H1 (cell line): ENCODE measurements around the gene COL25A1.

Experiments
- EP300 ChIP-seq, 2 experiments: IDR thresholded peaks; 1 replicate in 1 of 2; 2 replicates in 1 of 2; pipeline ENCODE4 v1.6.1; 2011 to 2012; ENCODE audit warnings: low read depth in 2 of 2, low read length in 2 of 2, mild to moderate bottlenecking in 2 of 2, borderline replicate concordance in 1 of 2, inconsistent platforms in 1 of 2, moderate library complexity in 1 of 2
- EZH2 ChIP-seq: fragments of 200-600 bp; sonication (generic); IDR thresholded peaks from 2 replicates; pipeline ENCODE4 v1.7.1; 2012; ENCODE audit warnings: low read depth, mild to moderate bottlenecking, moderate library complexity, low read length, inconsistent platforms; ENCODE audit not compliant: severe bottlenecking
- FOSL1 ChIP-seq: IDR thresholded peaks from 2 replicates; pipeline ENCODE4 v1.6.1; 2011; ENCODE audit warnings: mild to moderate bottlenecking, low read depth, low read length, moderate library complexity; ENCODE audit not compliant: insufficient read depth
- JUND ChIP-seq: IDR thresholded peaks from 2 replicates; pipeline ENCODE4 v1.6.1; 2011; ENCODE audit warnings: mild to moderate bottlenecking, improper control_type of control experiment, low read length
- POLR2A ChIP-seq, 2 experiments: IDR thresholded peaks; 1 replicate in 1 of 2; 2 replicates in 1 of 2; pipeline ENCODE4 v1.6.1; 2011; ENCODE audit warnings: low read depth in 2 of 2, low read length in 2 of 2, mild to moderate bottlenecking in 2 of 2; ENCODE audit errors: control extremely low read depth in 1 of 2
- RAD21 ChIP-seq, 2 experiments: IDR thresholded peaks in 1 of 2; conservative IDR thresholded peaks in 1 of 2; 2 replicates each; pipeline ENCODE4 v1.6.1; 2011; ENCODE audit warnings: low read depth in 2 of 2, low read length in 2 of 2, improper control_type of control experiment in 1 of 2, inconsistent platforms in 1 of 2, mild to moderate bottlenecking in 1 of 2, moderate library complexity in 1 of 2
- SIN3A ChIP-seq, 2 experiments: IDR thresholded peaks in 1 of 2; conservative IDR thresholded peaks in 1 of 2; 2 replicates each; pipeline ENCODE4 v1.6.1; 2011 to 2012; ENCODE audit warnings: low read length in 2 of 2, improper control_type of control experiment in 1 of 2, low read depth in 1 of 2, mild to moderate bottlenecking in 1 of 2
- TF ChIP-seq, protein P1 (sequence below), 3 experiments: IDR thresholded peaks; 1 replicate in 2 of 3; 2 replicates in 1 of 3; pipeline versions ENCODE4 v1.5.1 to v1.6.1; 2011; ENCODE audit warnings: low read length in 3 of 3, mild to moderate bottlenecking in 3 of 3, inconsistent platforms in 2 of 3, low read depth in 1 of 3, moderate library complexity in 1 of 3; ENCODE audit not compliant: insufficient read depth in 1 of 3; ENCODE audit errors: control extremely low read depth in 1 of 3

- TF ChIP-seq POLR2A (IDR thresholded peaks at IDR 0.05; ENCODE audit: control extremely low read depth in 1 of 2, low read depth in 2 of 2, low read length in 2 of 2) (no peak), JUND (no peak), FOSL1 (no peak), RAD21 (IDR thresholded peaks at IDR 0.05 in 1 of 2, conservative IDR thresholded peaks at IDR 0.05 in 1 of 2; ENCODE audit: low read depth in 2 of 2, low read length in 2 of 2) (no peak), SIN3A (conservative IDR thresholded peaks at IDR 0.05 in 1 of 2, IDR thresholded peaks at IDR 0.05 in 1 of 2; ENCODE audit: low read depth in 1 of 2, low read length in 2 of 2) (no peak), EP300 (IDR thresholded peaks at IDR 0.05; ENCODE audit: borderline replicate concordance in 1 of 2, low read depth in 2 of 2, low read length in 2 of 2) (no peak), EZH2 (no peak)
- TF ChIP-seq, protein P1, sequence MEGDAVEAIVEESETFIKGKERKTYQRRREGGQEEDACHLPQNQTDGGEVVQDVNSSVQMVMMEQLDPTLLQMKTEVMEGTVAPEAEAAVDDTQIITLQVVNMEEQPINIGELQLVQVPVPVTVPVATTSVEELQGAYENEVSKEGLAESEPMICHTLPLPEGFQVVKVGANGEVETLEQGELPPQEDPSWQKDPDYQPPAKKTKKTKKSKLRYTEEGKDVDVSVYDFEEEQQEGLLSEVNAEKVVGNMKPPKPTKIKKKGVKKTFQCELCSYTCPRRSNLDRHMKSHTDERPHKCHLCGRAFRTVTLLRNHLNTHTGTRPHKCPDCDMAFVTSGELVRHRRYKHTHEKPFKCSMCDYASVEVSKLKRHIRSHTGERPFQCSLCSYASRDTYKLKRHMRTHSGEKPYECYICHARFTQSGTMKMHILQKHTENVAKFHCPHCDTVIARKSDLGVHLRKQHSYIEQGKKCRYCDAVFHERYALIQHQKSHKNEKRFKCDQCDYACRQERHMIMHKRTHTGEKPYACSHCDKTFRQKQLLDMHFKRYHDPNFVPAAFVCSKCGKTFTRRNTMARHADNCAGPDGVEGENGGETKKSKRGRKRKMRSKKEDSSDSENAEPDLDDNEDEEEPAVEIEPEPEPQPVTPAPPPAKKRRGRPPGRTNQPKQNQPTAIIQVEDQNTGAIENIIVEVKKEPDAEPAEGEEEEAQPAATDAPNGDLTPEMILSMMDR (IDR thresholded peaks at IDR 0.05; ENCODE audit: control extremely low read depth in 1 of 3, insufficient read depth in 1 of 3, low read depth in 1 of 3, low read length in 3 of 3), result no peak
Measured at GRCh38 chr4:108953941-108954340, 348.5 kb downstream of the COL25A1 start.
